ENCODE data around the gene NCOA4.

- TF ChIP-seq RCOR1 (IDR thresholded peaks at IDR 0.05; ENCODE audit: insufficient replicate concordance, low read length) (no peak), MXI1 (IDR thresholded peaks at IDR 0.05; ENCODE audit: borderline replicate concordance, low read depth, low read length) (no peak), SMC3 (IDR thresholded peaks at IDR 0.05; ENCODE audit: low read depth, low read length) (no peak), POLR2A (IDR thresholded peaks at IDR 0.05; ENCODE audit: low read depth, low read length) (no peak)
- TF ChIP-seq, protein P1, sequence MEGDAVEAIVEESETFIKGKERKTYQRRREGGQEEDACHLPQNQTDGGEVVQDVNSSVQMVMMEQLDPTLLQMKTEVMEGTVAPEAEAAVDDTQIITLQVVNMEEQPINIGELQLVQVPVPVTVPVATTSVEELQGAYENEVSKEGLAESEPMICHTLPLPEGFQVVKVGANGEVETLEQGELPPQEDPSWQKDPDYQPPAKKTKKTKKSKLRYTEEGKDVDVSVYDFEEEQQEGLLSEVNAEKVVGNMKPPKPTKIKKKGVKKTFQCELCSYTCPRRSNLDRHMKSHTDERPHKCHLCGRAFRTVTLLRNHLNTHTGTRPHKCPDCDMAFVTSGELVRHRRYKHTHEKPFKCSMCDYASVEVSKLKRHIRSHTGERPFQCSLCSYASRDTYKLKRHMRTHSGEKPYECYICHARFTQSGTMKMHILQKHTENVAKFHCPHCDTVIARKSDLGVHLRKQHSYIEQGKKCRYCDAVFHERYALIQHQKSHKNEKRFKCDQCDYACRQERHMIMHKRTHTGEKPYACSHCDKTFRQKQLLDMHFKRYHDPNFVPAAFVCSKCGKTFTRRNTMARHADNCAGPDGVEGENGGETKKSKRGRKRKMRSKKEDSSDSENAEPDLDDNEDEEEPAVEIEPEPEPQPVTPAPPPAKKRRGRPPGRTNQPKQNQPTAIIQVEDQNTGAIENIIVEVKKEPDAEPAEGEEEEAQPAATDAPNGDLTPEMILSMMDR (conservative IDR thresholded peaks at IDR 0.05; ENCODE audit: low read depth, low read length) = no peak
These were observed 38.5 kb upstream of the NCOA4 start for GRCh38 chr10:46068905-46069304.

Data from IMR-90 (cell line).